H1 (cell line): ENCODE results near the gene AMMECR1L. TPM values are rescaled to one million over a fixed set of nuclear protein-coding genes. Genes with fewer than 3 reads are reported as not detected.

Experiments used
- CTCF ChIA-PET: fragments of 300-600 bp; sonication (Branson Sonifier 250); formaldehyde crosslinking; loops from one replicate; lab custom pipeline; 2021; ENCODE audit not compliant: partially characterized antibody; lab: Charles Lee
- POLR2A ChIA-PET: fragments of 300-600 bp; sonication (Branson Sonifier 250); formaldehyde crosslinking; loops from one replicate; lab custom pipeline; 2021; ENCODE audit warnings: inconsistent platforms; ENCODE audit not compliant: partially characterized antibody; lab: Charles Lee
- DNase-seq, 2 experiments: peaks; one replicate each; pipeline versions ENCODE4 v3.0.0 to v3.0.0-alpha.2; 2010 to 2022; ENCODE audit warnings: low spot score in 2 of 2, low read depth in 1 of 2, mixed read lengths in 1 of 2
- FAIRE-seq: peaks from 2 replicates; lab custom pipeline; 2011; peaks lifted over from hg19 to GRCh38; lab: Jason Lieb, UNC
- H2AFZ ChIP-seq: 2 replicates; pipeline ENCODE4 v1.8.1; 2012; ENCODE audit warnings: low read length, inconsistent platforms
- H2AK5ac ChIP-seq: 2 replicates; pipeline ENCODE4 v1.6.1; 2013; ENCODE audit warnings: low read depth, low read length
- H2BK120ac ChIP-seq: replicated peaks from 2 replicates; pipeline ENCODE3; 2013; ENCODE audit warnings: low read depth, low read length, inconsistent platforms
- H2BK12ac ChIP-seq: 2 replicates; pipeline ENCODE4 v1.6.1; 2013; ENCODE audit warnings: low read depth, low read length
- H2BK15ac ChIP-seq: 2 replicates; pipeline ENCODE4 v1.6.1; 2013; ENCODE audit warnings: low read length
- H2BK20ac ChIP-seq: 2 replicates; pipeline ENCODE4 v1.6.1; 2013; ENCODE audit warnings: low read length
- H2BK5ac ChIP-seq: 2 replicates; pipeline ENCODE4 v1.6.1; 2013; ENCODE audit warnings: low read depth, low read length
- H3K14ac ChIP-seq: 2 replicates; pipeline ENCODE4 v1.6.1; 2013; ENCODE audit warnings: inconsistent platforms; ENCODE audit not compliant: insufficient read length
- H3K18ac ChIP-seq: 2 replicates; pipeline ENCODE4 v1.6.1; 2013; ENCODE audit warnings: low read length; ENCODE audit errors: extremely low read depth
- H3K23ac ChIP-seq: 2 replicates; pipeline ENCODE4 v1.6.1; 2013; ENCODE audit warnings: inconsistent platforms; ENCODE audit not compliant: insufficient read length
- H3K23me2 ChIP-seq: 2 replicates; pipeline ENCODE4 v1.6.1; 2013; ENCODE audit warnings: low read depth, low read length
- H3K27ac ChIP-seq: 2 replicates; pipeline ENCODE4 v1.6.1; 2011; ENCODE audit warnings: low read depth, low read length, inconsistent platforms
- H3K27me3 ChIP-seq, 4 experiments: replicated peaks in 1 of 4; 1 replicate in 1 of 4; 2 replicates in 3 of 4; pipeline versions ENCODE4 v1.6.1 to v1.8.1; 2011 to 2013; ENCODE audit warnings: low read length in 3 of 4, mild to moderate bottlenecking in 3 of 4, inconsistent platforms in 2 of 4, mixed read lengths in 2 of 4, moderate library complexity in 1 of 4; ENCODE audit not compliant: control insufficient read depth in 3 of 4, insufficient read depth in 3 of 4; ENCODE audit errors: extremely low read depth in 1 of 4
- H3K36me3 ChIP-seq, 4 experiments: 2 replicates each; pipeline versions ENCODE4 v1.6.1 to v1.8.1; 2011 to 2013; ENCODE audit warnings: mild to moderate bottlenecking in 4 of 4, low read length in 3 of 4, moderate library complexity in 2 of 4, control low read depth in 1 of 4, inconsistent platforms in 1 of 4; ENCODE audit not compliant: insufficient read depth in 4 of 4, control insufficient read depth in 2 of 4
- H3K4ac ChIP-seq: replicated peaks from 2 replicates; pipeline ENCODE3; 2013; ENCODE audit warnings: low read length, low read depth, mixed read lengths, inconsistent platforms; ENCODE audit not compliant: insufficient read length
- H3K4me1 ChIP-seq, 4 experiments: replicated peaks in 1 of 4; 1 replicate in 1 of 4; 2 replicates in 3 of 4; pipeline versions ENCODE4 v1.6.1 to v1.8.1; 2011 to 2013; ENCODE audit warnings: low read length in 3 of 4, inconsistent platforms in 2 of 4, mixed read lengths in 1 of 4; ENCODE audit not compliant: insufficient read depth in 4 of 4, control insufficient read depth in 3 of 4
- H3K4me2 ChIP-seq, 2 experiments: 2 replicates each; pipeline versions ENCODE4 v1.6.1 to v1.8.1; 2011 to 2013; ENCODE audit warnings: low read depth in 2 of 2, low read length in 2 of 2, control low read depth in 1 of 2, inconsistent platforms in 1 of 2, mild to moderate bottlenecking in 1 of 2; ENCODE audit not compliant: insufficient read depth in 1 of 2
- H3K4me3 ChIP-seq, 4 experiments: fragments of 200-600, 300-600 bp in 1 of 4; sonication (generic), shearing (Covaris generic), sonication (Bioruptor Twin) in 1 of 4; 2 replicates each; pipeline versions ENCODE4 v1.5.1 to v1.8.1; 2011 to 2016; ENCODE audit warnings: low read length in 4 of 4, low read depth in 3 of 4, control low read depth in 2 of 4, inconsistent platforms in 2 of 4, mild to moderate bottlenecking in 2 of 4, mixed read lengths in 1 of 4, moderate library complexity in 1 of 4; ENCODE audit not compliant: insufficient read depth in 2 of 4; ENCODE audit errors: extremely low read depth in 1 of 4
- H3K56ac ChIP-seq: replicated peaks from 2 replicates; pipeline ENCODE3; 2013; ENCODE audit warnings: low read depth, mild to moderate bottlenecking, mixed read lengths, low read length, inconsistent platforms; ENCODE audit not compliant: insufficient read length
- H3K79me1 ChIP-seq: 2 replicates; pipeline ENCODE4 v1.6.1; 2013; ENCODE audit warnings: low read depth, low read length, control low read depth
- H3K79me2 ChIP-seq, 2 experiments: 2 replicates each; pipeline versions ENCODE4 v1.6.1 to v1.8.1; 2012 to 2013; ENCODE audit warnings: low read length in 2 of 2, mild to moderate bottlenecking in 2 of 2, inconsistent platforms in 1 of 2; ENCODE audit not compliant: insufficient read depth in 2 of 2, control insufficient read depth in 1 of 2
- H3K9ac ChIP-seq, 4 experiments: replicated peaks in 1 of 4; 1 replicate in 1 of 4; 2 replicates in 3 of 4; pipeline versions ENCODE4 v1.6.1 to v1.8.1; 2011 to 2013; ENCODE audit warnings: low read depth in 3 of 4, low read length in 3 of 4, control low read depth in 2 of 4, mild to moderate bottlenecking in 2 of 4, moderate library complexity in 2 of 4, inconsistent platforms in 1 of 4; ENCODE audit errors: extremely low read depth in 1 of 4
- H3K9me3 ChIP-seq, 2 experiments: 2 replicates each; pipeline versions ENCODE4 v1.6.1 to v1.8.1; 2012 to 2013; ENCODE audit warnings: mild to moderate bottlenecking in 2 of 2, moderate library complexity in 2 of 2, control low read depth in 1 of 2, inconsistent platforms in 1 of 2, low read depth in 1 of 2, low read length in 1 of 2, mixed read lengths in 1 of 2; ENCODE audit not compliant: insufficient read depth in 2 of 2
- H4K20me1 ChIP-seq, 2 experiments: replicated peaks in 1 of 2; 2 replicates each; pipeline versions ENCODE3 to v1.8.1; 2011 to 2013; ENCODE audit warnings: inconsistent platforms in 2 of 2, low read length in 2 of 2, mild to moderate bottlenecking in 1 of 2; ENCODE audit not compliant: insufficient read depth in 2 of 2, control insufficient read depth in 1 of 2
- H4K5ac ChIP-seq: 2 replicates; pipeline ENCODE4 v1.6.1; 2013; ENCODE audit warnings: low read length, low read depth, mixed read lengths, inconsistent platforms; ENCODE audit not compliant: insufficient read length
- H4K8ac ChIP-seq: 2 replicates; pipeline ENCODE4 v1.8.0; 2013; ENCODE audit warnings: mild to moderate bottlenecking, moderate library complexity, low read length, inconsistent platforms; ENCODE audit not compliant: insufficient read depth; ENCODE audit errors: extremely low read depth
- H4K91ac ChIP-seq: replicated peaks from 2 replicates; pipeline ENCODE3; 2013; ENCODE audit warnings: low read length, mixed read lengths, inconsistent platforms; ENCODE audit not compliant: insufficient read length
- ASH2L ChIP-seq: fragments of 200-600, 300-600 bp; sonication (generic); IDR thresholded peaks from one replicate; pipeline ENCODE4 v1.7.1; 2017; ENCODE audit warnings: low read length
- CBX8 ChIP-seq: fragments of 300-800, 300-1000 bp; sonication (generic); IDR thresholded peaks from 2 replicates; pipeline ENCODE4 v1.7.1; 2016; ENCODE audit warnings: low read depth, low read length, borderline replicate concordance
- CHD1 ChIP-seq: IDR thresholded peaks from 2 replicates; pipeline ENCODE4 v1.6.1; 2012; ENCODE audit warnings: low read depth, low read length, improper control_type of control experiment
- HDAC6 ChIP-seq: IDR thresholded peaks from one replicate; pipeline ENCODE4 v1.7.1; 2012; ENCODE audit warnings: low read depth, mild to moderate bottlenecking, inconsistent platforms, low read length, moderate library complexity
- MAFK ChIP-seq: IDR thresholded peaks from 2 replicates; pipeline ENCODE4 v1.6.1; 2012; ENCODE audit warnings: low read depth, mild to moderate bottlenecking, improper control_type of control experiment, low read length
- POU5F1 ChIP-seq: IDR thresholded peaks from 2 replicates; pipeline ENCODE4 v1.6.1; 2011; ENCODE audit warnings: low read depth, mild to moderate bottlenecking, low read length, moderate library complexity
- RBBP5 ChIP-seq: IDR thresholded peaks from 2 replicates; pipeline ENCODE4 v1.7.1; 2012; ENCODE audit warnings: low read depth, mild to moderate bottlenecking, inconsistent platforms, low read length, moderate library complexity, borderline replicate concordance
- RFX5 ChIP-seq: IDR thresholded peaks from 2 replicates; pipeline ENCODE4 v1.6.1; 2011; ENCODE audit warnings: low read depth, low read length, improper control_type of control experiment, borderline replicate concordance
- SRF ChIP-seq: IDR thresholded peaks from 2 replicates; pipeline ENCODE4 v1.6.1; 2011; ENCODE audit warnings: mild to moderate bottlenecking, low read depth, low read length, moderate library complexity
- USF2 ChIP-seq: IDR thresholded peaks from 2 replicates; pipeline ENCODE4 v1.6.1; 2011; ENCODE audit warnings: low read length, improper control_type of control experiment
- WGBS, 2 experiments: shearing (Covaris generic) in 1 of 2; methylation state at CpG; one replicate each; pipeline versions ENCODE4 v1.1.6 to v1.1.7; 2013 to 2015; ENCODE audit warnings: low lambda C conversion rate in 2 of 2, mixed read lengths in 2 of 2, inconsistent platforms in 1 of 2, low coverage in 1 of 2, missing lambda C conversion rate in 1 of 2; ENCODE audit not compliant: insufficient replicate concordance in 2 of 2, insufficient coverage in 1 of 2, insufficient read length in 1 of 2; ENCODE audit errors: extremely low coverage in 1 of 2, missing lambda C conversion rate in 1 of 2; 5-methylcytosine and 5-hydroxymethylcytosine counted together
- polyA plus RNA-seq, 7 experiments: library from polyadenylated mRNA; depleted of rRNA in 3 of 7; stranded (reverse) in 5 of 7; unstranded in 2 of 7; fragments of >200 nt in 5 of 7; fragments of 200-250 nt in 2 of 7; gene quantifications; 1 replicate in 5 of 7; 2 replicates in 1 of 7; 4 replicates in 1 of 7; pipeline versions ENCODE4 v1.2.1 to v1.2.3, GENCODE V29; 2011 to 2013; ENCODE audit warnings: missing spikeins in 2 of 7, mixed read lengths in 2 of 7
- total RNA-seq: library from RNA; stranded (reverse); fragmentation: NEBNext Ultra II Directional; extraction: Animal tissue kit (Norgen Biotek cat#: 25700); gene quantifications from 2 replicates; pipeline ENCODE4 v1.2.1, GENCODE V29; 2021

The AMMECR1L gene
- total and polyA plus RNA-seq, 2 of the 8 experiments (the other 6 are each of a cell fraction or from before 2014, with no cell fraction given) = 10.1 to 18.8 TPM

GRCh38 chr2:127874378-127875269 is 11.1 kb downstream of the AMMECR1L start:
- no peak overlapping the region for H3K18ac ChIP-seq
- H2BK5ac ChIP-seq = no peak overlapping the region
- no peak overlapping the region for H3K4me2 ChIP-seq
- H3K56ac ChIP-seq = no peak overlapping the region
- H3K9me3 ChIP-seq = no peaks in the 10 kb centered on the region
- no peak for DNase-seq
- 92 to 100% methylated on average over 1 to 7 of the region's 7 CpGs for WGBS, 2 experiments
- H3K79me1 ChIP-seq = peaks cover 10% of the 10 kb centered on the region
- H2AK5ac ChIP-seq = no peak overlapping the region
- H4K5ac ChIP-seq = no peak overlapping the region
- no peak overlapping the region for H2BK15ac ChIP-seq
- POLR2A ChIA-PET = interaction anchor here (0.6 to 1.0 kb wide), 2 partner anchors 8 to 12 kb away, joined by 3 to 4 read pairs; no protein-coding TSS in a partner anchor
- no peak overlapping the region for H3K14ac ChIP-seq
- no peak overlapping the region for H3K23ac ChIP-seq
- H2BK20ac ChIP-seq = no peak overlapping the region
- no peak overlapping the region for H3K27ac ChIP-seq
- no peak overlapping the region for H2BK120ac ChIP-seq
- no peaks in the 10 kb centered on the region for H3K27me3 ChIP-seq
- H3K36me3 ChIP-seq = peaks cover 12 to 35% (median 27%) of the 10 kb centered on the region in 4 experiments; a peak in 7 of 8 replicates
- no peak overlapping the region for H4K91ac ChIP-seq
- H3K4me3 ChIP-seq = no peak overlapping the region
- no peak overlapping the region for H2AFZ ChIP-seq
- no peak for FAIRE-seq
- H3K9ac ChIP-seq = no peak overlapping the region
- H4K8ac ChIP-seq = no peak overlapping the region
- no peak overlapping the region for H3K4ac ChIP-seq
- CTCF ChIA-PET = interaction anchor here (0.6 to 0.7 kb wide), 2 partner anchors 108 to 165 kb away, joined by 3 to 4 read pairs; no protein-coding TSS in a partner anchor
- H3K4me1 ChIP-seq = peaks cover 0 to 5% (median 0%) of the 10 kb centered on the region in 4 experiments; a peak in 1 of 7 replicates
- H3K23me2 ChIP-seq = no peaks in the 10 kb centered on the region
- H3K79me2 ChIP-seq = peaks cover 0 to 72% of the 10 kb centered on the region in 2 experiments
- no peak overlapping the region for H2BK12ac ChIP-seq
- peaks cover 12 to 13% of the 10 kb centered on the region in 2 experiments for H4K20me1 ChIP-seq
- TF ChIP-seq HDAC6 (no peak), USF2 (no peak), SRF (no peak), RFX5 (no peak), RBBP5 (no peak), POU5F1 (no peak), MAFK (no peak), CHD1 (no peak), ASH2L (no peak), CBX8 (no peak)
